Endothelial cell (in vitro differentiated cells): ENCODE data around the gene CD163. TPM values are rescaled to one million over a fixed set of nuclear protein-coding genes. Genes with fewer than 3 reads are reported as not detected.

Source experiments
- DNase-seq: peaks from one replicate; pipeline ENCODE4 v3.0.0; 2021; ENCODE audit warnings: low spot score
- H3K27ac Mint-ChIP-seq: one replicate; pipeline ENCODE4 v1.8.0; 2021; ENCODE audit warnings: mixed read lengths, inconsistent platforms; ENCODE audit not compliant: unreplicated experiment
- H3K27me3 Mint-ChIP-seq: one replicate; pipeline ENCODE4 v1.8.0; 2021; ENCODE audit warnings: mild to moderate bottlenecking, moderate library complexity, mixed read lengths, inconsistent platforms; ENCODE audit not compliant: unreplicated experiment
- H3K36me3 Mint-ChIP-seq: one replicate; pipeline ENCODE4 v1.8.0; 2021; ENCODE audit warnings: mild to moderate bottlenecking, low read depth, mixed read lengths, inconsistent platforms; ENCODE audit not compliant: unreplicated experiment
- H3K4me1 Mint-ChIP-seq: one replicate; pipeline ENCODE4 v1.8.0; 2021; ENCODE audit warnings: mild to moderate bottlenecking, mixed read lengths, inconsistent platforms; ENCODE audit not compliant: unreplicated experiment
- H3K4me3 Mint-ChIP-seq: one replicate; pipeline ENCODE4 v1.8.0; 2021; ENCODE audit warnings: mild to moderate bottlenecking, mixed read lengths, inconsistent platforms; ENCODE audit not compliant: unreplicated experiment
- H3K9me3 Mint-ChIP-seq: one replicate; pipeline ENCODE4 v1.8.0; 2021; ENCODE audit warnings: mixed read lengths, inconsistent platforms; ENCODE audit not compliant: unreplicated experiment
- CTCF ChIP-seq: fragments of 200-600 bp; sonication (generic); IDR thresholded peaks from one replicate; pipeline ENCODE4 v1.5.0; 2021; ENCODE audit warnings: antibody characterized with exemption; ENCODE audit not compliant: unreplicated experiment
- total RNA-seq: library from RNA; stranded (reverse); fragmentation: NEBNext Ultra II Directional; extraction: Animal tissue kit (Norgen Biotek cat#: 25700); gene quantifications from one replicate; pipeline ENCODE4 v1.2.1, GENCODE V29; 2021; ENCODE audit not compliant: unreplicated experiment

The CD163 gene
- total RNA-seq, 1 donor from 2014 or later: 0.90 TPM

- no peaks in the 10 kb centered on the region for H3K36me3 Mint-ChIP-seq
- TF ChIP-seq CTCF: no peak
- H3K4me3 Mint-ChIP-seq: no peak overlapping the region
- no peaks in the 10 kb centered on the region for H3K4me1 Mint-ChIP-seq
- H3K27ac Mint-ChIP-seq: no peak overlapping the region
- DNase-seq: no peak
- H3K9me3 Mint-ChIP-seq: no peaks in the 10 kb centered on the region
- no peaks in the 10 kb centered on the region for H3K27me3 Mint-ChIP-seq
Measured at GRCh38 chr12:7433276-7433822, 70.2 kb downstream of the CD163 start.

GRCh38 chr12:7431993-7432685, 71.4 kb downstream of the CD163 start:
- Mint-ChIP-seq H3K27ac (no peak overlapping the region), H3K36me3 (no peaks in the 10 kb centered on the region), H3K9me3 (no peaks in the 10 kb centered on the region), H3K27me3 (no peaks in the 10 kb centered on the region), H3K4me1 (no peaks in the 10 kb centered on the region), H3K4me3 (no peak overlapping the region)
- no peak for TF ChIP-seq CTCF
- DNase-seq: no peak

Other genes with a start within 250 kb of the CD163 start
- not detected for gene ACSM4, start 199.7 kb downstream of the CD163 start, total RNA-seq
- gene CD163L1, start 59.6 kb downstream of the CD163 start, total RNA-seq: 0.69 TPM
- gene APOBEC1, start 162.1 kb upstream of the CD163 start, total RNA-seq: not detected
- gene GDF3, start 192.0 kb upstream of the CD163 start, total RNA-seq: 77.7 TPM
- gene DPPA3, start 207.7 kb upstream of the CD163 start, total RNA-seq: 0.26 TPM
- gene CLEC4C, start 243.6 kb upstream of the CD163 start, total RNA-seq: not detected